Measurements from ENCODE around the gene PARD6B.
"Not testable (repeated sequence)": the region's sequence is repeated elsewhere in the genome, so short reads cannot be mapped to it uniquely, and the experiment has no call there.

Gene PARD6B

DNA sequence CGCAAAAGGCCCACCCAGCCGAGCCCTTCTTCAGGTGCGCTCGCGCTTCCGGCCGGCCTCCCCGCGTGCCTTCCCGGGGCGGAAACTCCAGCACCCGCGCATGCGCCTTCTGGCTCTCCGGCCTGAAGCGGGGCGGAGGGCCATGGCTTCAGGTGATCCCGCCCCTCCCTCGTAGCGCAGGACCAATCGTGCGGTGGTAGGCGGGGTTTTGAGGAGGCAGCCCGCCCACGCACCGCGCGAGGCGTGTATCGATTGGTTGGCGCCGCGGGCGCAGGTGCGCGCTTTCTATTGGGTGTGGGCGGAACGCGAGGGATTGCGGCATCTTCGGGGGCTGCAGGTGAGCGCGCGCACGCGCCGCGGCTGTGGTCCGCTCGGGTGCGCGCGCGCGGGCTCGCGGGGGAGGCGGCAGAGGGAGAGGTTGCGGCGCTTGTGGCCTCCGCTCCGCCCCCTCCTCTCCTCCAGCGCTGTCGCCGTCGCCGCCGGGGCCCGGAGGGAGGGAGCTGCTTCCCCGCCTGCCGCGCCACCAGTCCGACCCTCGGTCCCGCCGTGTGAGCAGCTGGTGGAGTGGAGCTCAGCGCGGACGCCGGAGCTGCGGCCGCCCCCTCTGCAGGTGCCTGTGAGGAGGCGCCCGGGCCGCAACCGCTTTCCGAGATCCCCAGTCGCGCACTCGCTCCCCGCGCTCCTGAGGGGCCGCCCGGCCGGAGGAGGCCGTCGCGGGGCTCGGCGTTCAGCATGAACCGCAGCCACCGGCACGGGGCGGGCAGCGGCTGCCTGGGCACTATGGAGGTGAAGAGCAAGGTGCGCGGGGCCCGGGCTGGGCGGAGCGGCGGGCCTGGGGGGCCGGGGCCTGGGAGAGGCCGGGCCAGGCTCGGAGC lies at the start of gene PARD6B:
Gene PARD6B (plus strand): TSS at position 526 of the 875 bp plus-strand sequence. CDS start 207 bp downstream, at position 733.
- DNase-seq: peak; percentile 100

DNA sequence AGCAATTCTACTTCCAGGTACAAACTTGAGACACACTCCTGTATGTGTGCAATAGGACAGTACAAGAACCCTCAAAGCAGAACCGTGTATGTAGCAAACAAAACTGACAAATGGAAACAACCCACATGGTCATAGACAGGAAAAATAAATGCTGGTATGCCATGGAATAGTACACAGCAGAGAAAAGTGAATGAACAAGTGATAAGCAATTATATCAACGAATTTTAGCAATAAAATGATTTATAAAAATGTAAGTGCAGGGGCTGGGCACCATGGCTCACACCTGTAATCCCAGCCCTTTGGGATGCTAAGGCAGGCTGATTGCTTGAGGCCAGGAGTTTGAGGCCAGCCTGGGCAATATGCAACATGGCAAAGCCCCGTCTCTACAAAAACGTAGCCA lies 49.3 kb upstream of the PARD6B start:
- DNase-seq: no peak

- no peak for DNase-seq
Measured at GRCh38 chr20:50682947-50683530, 48.3 kb upstream of the PARD6B start.

- no peak for DNase-seq
Measured at GRCh38 chr20:50683570-50683969, 47.8 kb upstream of the PARD6B start.

GRCh38 chr20:50686821-50687220 lies 44.6 kb upstream of the PARD6B start:
- DNase-seq: no peak

- no peak for DNase-seq
Measured at GRCh38 chr20:50688256-50688975, 43.0 kb upstream of the PARD6B start.

- DNase-seq: no peak
Measured at GRCh38 chr20:50689864-50690649, 41.3 kb upstream of the PARD6B start.

GRCh38 chr20:50690650-50691572 lies 40.5 kb upstream of the PARD6B start, which contains the start of gene RIPOR3:
Gene RIPOR3 (minus strand): TSS chr20:50691542. CDS start chr20:50691128, 414 bp downstream.
- no peak for DNase-seq

GRCh38 chr20:50691573-50692551 lies 39.5 kb upstream of the PARD6B start:
- no peak for DNase-seq

GRCh38 chr20:50692552-50692933 lies 38.8 kb upstream of the PARD6B start:
- DNase-seq: no peak

GRCh38 chr20:50693001-50693400 lies 38.4 kb upstream of the PARD6B start:
- no peak for DNase-seq

DNA sequence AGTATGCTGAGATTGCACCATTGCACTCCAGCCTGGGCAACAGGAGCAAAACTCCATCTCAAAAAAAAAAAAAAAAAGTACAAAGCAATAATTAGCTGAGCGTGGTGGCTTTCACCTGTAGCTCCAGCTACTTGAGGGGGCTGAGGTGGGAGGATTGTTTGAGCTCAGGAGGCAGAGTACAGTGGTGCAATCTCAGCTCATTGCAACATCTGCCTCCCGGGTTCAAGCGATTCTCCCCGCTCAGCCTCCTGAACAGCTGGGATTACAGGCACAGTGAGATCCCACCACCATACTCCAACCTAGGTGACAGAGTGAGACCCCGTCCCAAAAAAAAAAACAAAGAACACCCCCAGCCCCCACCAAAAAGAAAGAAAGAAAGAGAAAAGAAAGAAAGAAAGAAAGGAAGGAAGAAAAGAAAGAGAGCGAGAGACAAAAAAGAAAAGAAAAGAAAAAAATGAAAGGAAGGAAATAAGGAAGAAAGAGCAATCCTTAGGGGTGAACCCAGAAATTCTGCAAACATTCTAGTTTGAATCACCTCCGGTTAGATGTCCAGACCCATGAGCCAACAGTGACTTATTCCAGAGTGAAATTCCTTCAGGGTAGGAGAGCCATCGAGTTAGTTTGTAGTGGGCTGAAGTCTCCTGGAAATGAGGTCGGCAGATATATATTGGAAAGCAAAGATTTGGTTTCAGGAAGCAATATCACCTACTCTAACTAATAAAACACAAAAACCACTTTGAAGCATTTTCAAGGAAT lies 36.8 kb upstream of the PARD6B start:
- DNase-seq: no peak

DNA sequence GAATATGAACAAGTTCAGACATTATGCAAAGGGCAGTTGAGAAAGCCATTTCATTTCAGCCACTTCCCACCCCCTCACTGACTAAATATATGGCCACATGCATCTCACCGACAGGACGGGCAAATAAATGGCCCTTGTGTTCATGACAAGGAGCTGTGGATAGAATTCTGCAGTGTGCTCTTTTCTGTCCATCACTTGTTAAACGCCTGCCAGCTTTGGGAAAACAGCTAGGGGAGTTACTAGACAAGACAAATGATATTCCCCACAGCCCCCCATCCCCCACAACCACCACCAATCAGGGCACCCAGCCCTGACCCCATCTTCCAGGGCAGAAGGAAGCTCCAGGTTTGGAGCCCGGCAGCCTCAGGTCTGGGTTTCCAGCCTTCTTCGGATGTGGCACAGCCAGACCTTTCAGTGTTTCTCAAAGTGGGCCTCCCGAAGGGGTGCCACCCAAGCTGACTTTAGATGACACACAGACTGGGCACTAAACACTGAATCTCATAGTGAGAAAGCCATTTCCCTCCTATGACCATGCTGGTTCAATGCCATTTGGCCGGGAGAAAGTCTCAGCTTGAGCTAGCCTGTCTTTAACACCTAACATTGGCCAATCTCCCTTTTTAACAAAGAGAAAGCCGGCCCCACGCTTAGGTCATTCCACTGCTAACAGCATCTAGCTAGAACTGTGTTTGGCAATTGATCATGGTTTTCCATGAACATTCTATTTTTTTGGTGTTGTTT lies 36.1 kb upstream of the PARD6B start:
- DNase-seq: no peak

- not testable (repeated sequence) for DNase-seq
Measured at GRCh38 chr20:50698255-50698654, 33.1 kb upstream of the PARD6B start.

DNA sequence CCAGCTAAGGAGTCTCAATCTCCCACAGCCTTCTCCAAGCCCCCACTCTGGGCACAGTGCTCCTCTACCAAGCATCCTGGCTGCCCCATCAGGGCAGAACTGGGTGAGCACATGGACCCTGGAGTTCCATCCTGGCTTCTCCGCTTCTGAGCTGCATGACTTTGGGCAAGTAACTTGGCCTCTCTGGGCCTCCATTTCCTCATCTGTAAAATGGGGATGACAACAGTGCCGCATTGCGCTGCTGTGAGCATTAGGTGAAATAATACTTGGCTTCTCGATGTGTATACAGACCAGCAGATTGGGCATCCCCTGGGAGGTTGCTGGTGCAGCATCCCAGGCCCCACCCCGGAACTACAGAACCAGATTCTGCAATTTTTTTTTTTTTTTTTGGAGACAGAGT lies 31.7 kb upstream of the PARD6B start:
- DNase-seq: no peak

- no peak for DNase-seq
Measured at GRCh38 chr20:50701041-50701963, 30.1 kb upstream of the PARD6B start.

DNA sequence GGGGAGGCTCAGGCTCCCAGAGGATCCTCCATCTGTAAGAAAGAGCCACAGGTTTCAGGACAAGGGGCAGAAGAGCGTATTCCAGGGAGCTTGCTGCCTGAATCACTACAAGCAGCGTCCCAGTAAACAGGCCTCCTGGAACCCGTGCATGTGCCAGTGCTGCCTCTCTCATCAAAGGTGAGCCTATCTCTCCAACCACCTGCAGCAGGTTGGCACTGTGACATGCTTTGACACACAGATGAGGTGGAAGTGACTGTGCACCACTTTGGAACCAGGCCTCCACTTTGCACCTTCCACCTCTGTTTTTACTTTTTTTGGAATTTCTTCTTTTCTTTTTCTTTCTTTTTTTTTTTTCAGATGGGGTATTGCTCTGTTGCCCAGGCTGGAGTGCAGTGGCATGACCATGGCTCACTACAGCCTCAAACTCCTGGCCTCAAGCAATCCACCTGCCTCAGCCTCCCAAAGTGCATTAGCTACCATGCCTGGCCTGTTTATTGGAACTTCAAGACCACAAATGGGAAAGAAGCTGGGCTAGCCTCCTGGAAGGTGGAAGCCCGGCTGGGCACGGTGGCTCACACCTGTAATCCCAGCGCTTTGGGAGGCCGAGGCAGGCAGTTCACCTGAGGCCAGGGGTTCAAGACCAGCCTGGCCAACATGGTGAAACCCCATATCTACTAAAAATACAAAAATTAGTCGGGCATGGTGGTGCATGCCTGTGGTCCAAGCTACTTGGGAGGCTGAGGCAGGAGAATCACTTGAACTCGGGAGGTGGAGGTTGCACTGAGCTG lies 27.5 kb upstream of the PARD6B start:
- DNase-seq: not testable (repeated sequence)
